Activated effector memory CD4-positive, alpha-beta T cell treated with anti-CD3 and anti-CD28 coated beads, Interleukin-2, amount 50 U/mL, for 16 hours (primary cell): Measurements from ENCODE around the gene CMYA5.
"Not testable (repeated sequence)": the region's sequence is repeated elsewhere in the genome, so short reads cannot be mapped to it uniquely, and the experiment has no call there.

Experiments used
- DNase-seq: peaks from one replicate; pipeline ENCODE4 v3.0.0-alpha.2; 2020

The CMYA5 gene

GRCh38 chr5:79704553-79704952 is 14.9 kb downstream of the CMYA5 start:
- DNase-seq, result no peak

GRCh38 chr5:79705632-79706031 is 16.0 kb downstream of the CMYA5 start:
- DNase-seq, result no peak

- not testable (repeated sequence) for DNase-seq
Measured at GRCh38 chr5:79706317-79706716, 16.7 kb downstream of the CMYA5 start.

- no peak for DNase-seq
Measured at GRCh38 chr5:79707535-79707934, 17.9 kb downstream of the CMYA5 start.

GRCh38 chr5:79712741-79713140 is 23.1 kb downstream of the CMYA5 start:
- DNase-seq, result no peak

GRCh38 chr5:79713727-79714126 is 24.1 kb downstream of the CMYA5 start:
- DNase-seq, result no peak

- DNase-seq, result no peak
Measured at GRCh38 chr5:79716839-79717238, 27.2 kb downstream of the CMYA5 start.

- DNase-seq, result no peak
Measured at GRCh38 chr5:79720096-79720495, 30.5 kb downstream of the CMYA5 start.

- DNase-seq, result no peak
Measured at GRCh38 chr5:79727451-79728355, 38.1 kb downstream of the CMYA5 start.

- DNase-seq, result no peak
Measured at GRCh38 chr5:79728396-79728795, 38.8 kb downstream of the CMYA5 start.

- DNase-seq, result no peak
Measured at GRCh38 chr5:79729679-79730078, 40.0 kb downstream of the CMYA5 start.

- no peak for DNase-seq
Measured at GRCh38 chr5:79730564-79730963, 40.9 kb downstream of the CMYA5 start.

- DNase-seq, result no peak
Measured at GRCh38 chr5:79731775-79732174, 42.1 kb downstream of the CMYA5 start.

- no peak for DNase-seq
Measured at GRCh38 chr5:79736528-79737514, 47.2 kb downstream of the CMYA5 start.

GRCh38 chr5:79738349-79738748 is 48.7 kb downstream of the CMYA5 start:
- no peak for DNase-seq

GRCh38 chr5:79742549-79743136 is 53.0 kb downstream of the CMYA5 start:
- DNase-seq, result no peak

GRCh38 chr5:79743846-79744605 is 54.4 kb downstream of the CMYA5 start:
- no peak for DNase-seq

- no peak for DNase-seq
Measured at GRCh38 chr5:79745255-79745654, 55.6 kb downstream of the CMYA5 start.

GRCh38 chr5:79746642-79747569 is 57.3 kb downstream of the CMYA5 start:
- no peak for DNase-seq

GRCh38 chr5:79750611-79751510 is 61.2 kb downstream of the CMYA5 start:
- DNase-seq, result no peak
